GM21526 (cell line): ENCODE data around the gene NAXE.
"Not testable (repeated sequence)": the region's sequence is repeated elsewhere in the genome, so short reads cannot be mapped to it uniquely, and the experiment has no call there.

Experiments used
- ATAC-seq: cut with Tn5 transposase; IDR thresholded peaks from one replicate; pipeline ENCODE4 v1.9.1; 2021; ENCODE audit warnings: moderate library complexity; ENCODE audit not compliant: unreplicated experiment, low FRiP score

Gene NAXE

DNA sequence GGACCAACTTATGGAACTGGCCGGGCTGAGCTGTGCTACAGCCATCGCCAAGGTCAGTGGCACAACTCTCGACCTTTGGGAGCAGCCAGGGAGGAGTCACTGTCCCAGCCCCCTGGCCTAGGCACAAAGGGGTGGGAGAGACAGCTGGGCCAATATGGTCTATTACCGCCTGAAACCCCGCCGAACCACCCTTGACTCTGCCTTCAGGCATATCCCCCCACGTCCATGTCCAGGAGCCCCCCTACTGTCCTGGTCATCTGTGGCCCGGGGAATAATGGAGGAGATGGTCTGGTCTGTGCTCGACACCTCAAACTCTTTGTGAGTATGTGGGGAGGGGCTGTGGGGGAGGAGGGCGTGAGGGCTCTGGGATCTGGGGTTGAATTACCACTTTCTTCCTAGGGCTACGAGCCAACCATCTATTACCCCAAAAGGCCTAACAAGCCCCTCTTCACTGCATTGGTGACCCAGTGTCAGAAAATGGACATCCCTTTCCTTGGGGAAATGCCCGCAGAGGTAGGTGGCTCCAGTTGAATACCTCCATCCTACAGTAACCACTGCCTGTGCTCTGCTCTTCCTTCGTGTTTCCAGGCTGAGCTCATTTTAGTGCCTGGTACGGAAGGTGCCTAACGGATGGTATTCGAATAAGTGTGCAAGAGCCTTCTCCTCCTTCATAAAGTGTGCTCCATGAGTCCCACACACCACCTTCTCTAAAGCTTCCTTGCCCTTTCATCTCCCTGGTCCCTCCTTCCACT lies 758 bp downstream of the NAXE start:
- ATAC-seq: no peak

DNA sequence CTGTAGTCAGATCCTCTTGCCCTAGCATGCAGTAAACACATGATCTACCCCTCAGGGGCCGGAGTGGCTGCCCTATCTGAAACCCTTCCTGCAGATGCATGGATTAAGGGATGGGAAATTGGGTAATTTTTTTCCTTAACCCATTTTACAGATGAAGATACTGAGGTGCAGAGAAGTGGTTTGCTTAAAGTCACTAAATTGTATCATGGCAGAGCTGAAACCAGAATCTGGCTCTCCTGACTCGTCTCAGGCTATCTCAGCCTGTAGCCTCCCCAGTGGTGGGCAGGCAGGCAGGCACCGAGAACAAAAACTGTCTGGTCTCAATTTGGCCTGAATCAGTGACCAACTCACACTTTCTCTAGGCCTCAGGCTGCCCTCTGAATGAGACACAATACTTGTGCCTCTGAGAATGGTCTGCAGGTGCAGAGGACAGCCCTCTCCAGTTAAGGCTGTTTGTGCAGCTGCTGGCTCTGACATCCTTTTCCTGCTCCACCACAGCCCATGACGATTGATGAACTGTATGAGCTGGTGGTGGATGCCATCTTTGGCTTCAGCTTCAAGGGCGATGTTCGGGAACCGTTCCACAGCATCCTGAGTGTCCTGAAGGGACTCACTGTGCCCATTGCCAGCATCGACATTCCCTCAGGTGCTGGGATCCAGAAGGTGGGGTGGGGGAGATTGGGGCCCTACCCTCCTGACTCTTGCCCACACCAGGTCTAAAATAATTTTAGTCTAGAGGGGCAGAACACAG lies 1.5 kb downstream of the NAXE start:
- no peak for ATAC-seq

DNA sequence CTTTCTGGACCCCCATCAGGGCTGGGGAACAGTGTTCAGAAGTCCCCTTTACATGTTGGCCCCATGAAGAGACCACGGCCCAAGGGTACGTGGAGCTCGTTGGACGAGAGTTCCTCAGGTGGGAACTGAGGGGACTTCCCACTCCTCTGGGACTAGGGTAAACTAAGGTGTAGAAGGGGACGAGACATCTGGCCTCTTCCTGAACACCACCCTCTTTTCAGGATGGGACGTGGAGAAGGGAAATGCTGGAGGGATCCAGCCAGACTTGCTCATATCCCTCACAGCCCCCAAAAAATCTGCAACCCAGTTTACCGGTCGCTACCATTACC lies 2.0 kb downstream of the NAXE start:
- ATAC-seq: no peak

DNA sequence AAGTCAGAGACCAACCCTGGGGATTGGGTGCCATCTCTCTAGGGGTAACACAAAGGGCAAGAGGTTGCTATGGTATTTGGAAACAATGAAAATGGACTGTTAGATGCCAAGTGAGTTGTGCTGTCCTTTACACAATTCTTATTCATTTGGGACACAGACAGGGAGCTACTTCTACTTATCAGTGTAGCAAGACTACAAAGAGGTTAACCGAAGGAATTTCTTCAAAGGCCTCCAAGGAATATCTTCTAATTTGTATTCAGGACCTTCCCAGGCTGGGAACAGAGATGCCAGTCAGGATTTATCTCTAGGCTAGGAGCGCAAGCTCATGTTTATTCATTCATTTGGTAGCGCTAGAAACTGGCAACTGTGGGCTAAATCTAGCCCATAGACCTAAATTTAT lies 2.6 kb downstream of the NAXE start:
- no peak for ATAC-seq

DNA sequence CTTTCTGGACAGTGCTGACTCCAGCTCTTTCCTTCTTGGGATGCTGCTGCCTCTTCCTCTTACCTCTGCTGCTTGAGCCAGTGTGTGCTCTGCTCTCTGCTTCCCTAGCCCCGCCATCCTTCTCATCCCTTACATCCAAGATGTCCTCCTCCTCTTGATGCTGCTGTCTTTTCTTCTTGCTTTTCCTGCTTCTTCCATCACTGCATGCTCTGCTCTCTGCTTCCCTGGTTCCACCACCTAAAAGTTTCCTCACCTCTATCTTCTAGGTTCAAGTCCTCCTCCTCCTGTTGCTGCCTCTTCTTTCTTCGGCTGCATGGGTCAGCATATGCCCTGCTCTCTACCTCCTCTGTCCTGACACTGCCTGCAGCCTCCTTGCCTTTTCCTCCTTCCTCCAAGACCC lies 3.4 kb downstream of the NAXE start:
- ATAC-seq: no peak

DNA sequence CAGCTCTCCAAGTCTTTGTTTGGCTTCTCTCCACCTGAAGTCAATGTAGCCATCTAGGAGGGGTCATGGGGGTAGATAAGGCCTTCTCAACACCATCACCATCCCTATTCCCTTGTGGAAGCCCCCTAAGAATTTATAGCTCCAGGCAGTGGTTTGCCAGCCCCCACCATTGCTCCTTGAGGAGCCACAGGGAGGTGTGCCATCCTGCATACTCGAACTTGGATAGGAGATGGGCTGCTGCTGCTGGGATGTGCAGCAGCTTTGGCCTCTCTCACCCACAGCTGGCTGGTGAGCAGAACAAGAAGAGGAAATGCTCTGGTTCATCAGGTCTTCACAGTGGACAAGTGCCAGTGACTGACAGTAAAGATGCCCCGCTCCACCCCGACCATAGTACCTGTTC lies 4.8 kb downstream of the NAXE start:
- ATAC-seq: no peak

DNA sequence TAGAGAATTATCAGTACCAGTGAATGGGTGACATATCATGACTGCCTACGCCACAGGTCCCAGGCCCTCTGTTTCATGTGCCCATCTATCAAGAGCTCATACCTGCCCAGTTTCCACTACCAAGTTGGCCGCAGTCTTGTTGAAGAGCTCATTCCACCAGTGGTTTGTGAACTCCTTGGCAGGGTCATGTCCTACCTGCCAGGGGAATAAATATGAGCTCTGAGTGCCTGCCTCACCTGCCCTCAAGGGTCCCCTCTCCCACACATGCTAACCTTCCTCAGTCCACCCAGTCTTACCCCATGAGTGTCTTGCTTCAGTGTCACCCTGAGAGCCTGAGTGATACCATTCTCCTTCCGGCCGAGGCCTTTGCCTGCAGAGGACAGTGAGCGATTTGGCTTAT lies 6.5 kb downstream of the NAXE start:
- ATAC-seq: no peak

DNA sequence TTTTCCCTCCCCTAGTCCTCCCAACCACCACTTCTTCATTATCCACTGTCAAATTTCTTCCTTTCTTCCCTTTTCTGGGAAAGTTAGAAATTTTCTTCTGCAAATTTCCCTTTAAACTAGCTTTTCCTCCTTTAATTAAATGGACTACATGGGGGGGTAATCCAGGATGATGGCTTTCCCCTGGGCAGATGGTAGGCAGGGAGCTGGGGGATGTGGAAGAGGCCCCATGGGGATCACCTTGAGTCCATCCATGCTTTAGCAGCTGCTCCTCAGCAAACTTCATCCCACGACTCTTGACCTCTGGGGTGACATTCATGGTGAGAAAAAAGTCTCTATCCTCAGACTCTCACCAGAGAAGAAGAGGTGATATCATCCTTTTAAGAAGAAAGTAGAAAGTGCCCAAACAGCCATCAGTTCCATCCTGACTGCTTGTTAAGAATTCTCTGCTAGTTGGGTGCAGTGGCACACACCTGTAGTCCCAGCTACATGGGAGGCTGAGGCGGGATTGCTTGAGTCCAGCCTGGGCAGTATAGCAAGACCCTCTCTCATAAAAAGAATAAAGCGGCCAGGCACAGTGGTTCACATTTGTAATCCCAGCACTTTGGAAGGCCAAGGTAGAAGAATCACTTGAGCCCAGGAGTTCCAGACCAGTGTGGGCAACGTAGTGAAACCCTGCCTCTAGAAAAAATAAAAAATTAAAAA lies 7.3 kb downstream of the NAXE start:
- ATAC-seq: no peak

DNA sequence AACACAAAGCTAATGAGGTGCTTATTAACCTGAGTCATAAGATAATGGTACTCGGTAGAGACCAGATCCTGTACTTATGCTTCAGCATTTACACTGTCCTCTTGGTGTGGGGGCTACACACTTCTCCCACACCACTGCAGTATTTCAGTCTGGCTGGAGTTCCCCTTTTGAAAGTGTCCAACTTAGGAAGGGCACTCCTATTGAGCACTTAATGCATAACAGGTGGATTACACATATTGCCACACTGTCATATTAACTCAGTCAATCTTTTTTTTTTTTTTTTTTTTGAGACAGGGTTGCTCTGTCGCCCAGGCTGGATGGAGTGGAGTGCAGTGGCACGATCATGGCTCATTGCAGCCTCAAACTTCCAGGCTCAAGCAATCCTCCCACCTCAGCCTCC lies 8.2 kb downstream of the NAXE start:
- ATAC-seq: no peak

DNA sequence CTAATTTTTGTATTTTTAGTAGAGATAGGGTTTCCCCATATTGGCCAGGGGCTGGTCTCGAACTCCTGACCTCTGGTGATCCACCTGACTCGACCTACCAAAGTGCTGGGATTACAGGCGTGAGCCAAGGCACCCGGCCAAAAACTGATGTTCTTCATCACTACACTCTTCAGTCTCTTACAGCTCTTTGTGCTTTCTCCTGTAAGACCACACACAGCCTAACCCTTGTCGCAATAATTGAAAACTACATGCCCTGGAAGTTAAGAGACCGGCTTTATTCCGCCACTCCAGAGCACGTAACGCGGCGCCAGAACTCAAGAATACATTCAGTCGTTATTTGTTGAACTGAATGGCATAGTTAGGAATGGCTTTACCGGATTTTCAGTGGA lies 9.2 kb downstream of the NAXE start:
- no peak for ATAC-seq

DNA sequence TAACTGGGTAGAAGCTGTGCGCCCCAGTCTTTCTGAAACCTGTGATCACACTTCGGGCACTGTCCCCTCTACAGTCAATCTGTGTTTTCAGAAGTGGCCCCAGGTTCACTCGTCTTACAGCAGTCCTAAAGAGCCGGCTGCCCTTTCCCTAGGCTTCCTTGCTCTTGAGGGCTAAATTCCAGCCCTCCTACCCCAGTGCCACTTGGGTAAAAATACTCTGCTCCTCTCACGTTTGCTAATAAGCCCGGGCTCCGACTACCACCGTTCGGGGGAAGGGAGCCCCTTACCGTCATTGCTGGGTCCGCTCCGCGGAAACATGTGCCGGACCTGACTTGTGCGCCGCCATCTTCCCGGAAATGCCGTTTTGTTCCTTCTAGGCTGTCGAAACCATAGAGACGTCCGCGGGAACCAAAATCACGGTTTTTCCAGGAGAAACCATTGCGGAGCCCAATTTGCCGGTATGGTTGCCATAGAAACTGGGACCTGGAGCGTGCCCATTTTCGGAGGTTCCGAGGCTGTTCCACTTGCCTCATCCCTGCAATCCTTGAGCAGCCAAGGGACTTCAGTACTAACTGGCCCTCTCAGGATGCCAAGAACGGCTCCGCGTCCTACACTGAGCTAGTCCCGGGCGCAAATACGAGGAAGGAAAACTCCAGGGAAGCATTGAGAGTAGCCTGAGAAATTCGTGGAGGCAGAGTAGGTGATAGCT lies 9.7 kb downstream of the NAXE start, which contains the start of gene GPATCH4:
GPATCH4 (minus strand) TSS at position 358 of the 709 bp plus-strand sequence.
- ATAC-seq: no peak

DNA sequence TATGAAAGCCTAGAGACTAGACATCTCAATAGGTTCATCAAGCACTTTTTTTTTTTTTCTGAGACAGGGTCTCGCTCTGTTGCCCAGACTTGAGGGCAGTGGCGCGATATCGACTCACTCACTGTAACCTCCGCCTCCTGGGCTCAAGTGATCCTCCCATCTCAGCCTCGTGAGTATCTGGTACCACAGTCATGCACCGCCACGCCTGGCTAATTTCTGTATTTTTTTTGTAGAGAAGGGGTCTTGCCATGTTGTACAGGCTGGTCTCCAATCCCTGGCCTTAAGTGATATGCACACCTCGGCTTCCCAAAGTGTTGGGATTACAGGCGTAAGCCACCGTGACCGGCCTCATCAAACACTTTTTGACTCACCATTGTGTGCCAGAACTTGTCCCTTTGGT lies 10.3 kb downstream of the NAXE start:
- no peak for ATAC-seq

DNA sequence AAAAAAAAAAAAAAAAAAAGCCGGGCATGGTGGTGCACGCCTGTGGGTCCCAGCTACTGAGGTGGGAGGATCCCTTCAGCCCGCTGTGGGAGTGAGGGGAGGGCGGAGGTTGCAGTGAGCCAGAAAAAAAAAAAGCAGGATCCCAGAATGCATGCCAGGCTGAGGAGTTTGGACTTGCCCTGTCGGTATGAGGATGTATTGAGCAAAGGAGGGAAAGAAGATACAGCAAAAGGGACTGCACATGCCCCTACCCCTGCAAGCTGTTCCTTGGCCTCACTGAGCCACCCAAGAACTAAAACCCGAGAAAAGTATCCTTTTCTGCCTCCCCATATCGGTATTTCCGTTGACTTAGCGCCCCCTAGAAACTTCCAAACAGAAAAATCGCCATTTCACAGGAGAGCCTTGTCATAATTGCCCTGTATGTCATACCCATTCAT lies 11.0 kb downstream of the NAXE start:
- ATAC-seq: no peak

DNA sequence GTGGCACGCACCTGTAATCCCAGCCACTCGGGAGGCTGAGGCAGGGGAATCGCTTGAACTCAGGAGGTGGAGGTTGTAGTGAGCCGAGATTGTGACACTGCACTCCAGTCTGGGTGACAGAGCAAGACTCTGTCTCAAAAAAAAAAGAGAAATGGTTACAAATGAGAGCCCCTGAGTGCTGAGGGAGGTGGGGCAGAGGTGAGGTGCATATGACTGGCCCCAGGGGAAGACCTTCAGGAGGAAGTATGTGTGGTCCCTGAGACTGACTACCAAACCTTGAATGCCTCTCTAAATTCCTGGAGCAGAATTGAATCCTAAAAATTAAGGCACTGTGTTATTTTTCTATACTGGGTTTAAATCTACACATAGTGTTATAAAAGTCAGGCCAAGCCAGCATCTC lies 15.8 kb downstream of the NAXE start:
- ATAC-seq: not testable (repeated sequence)

DNA sequence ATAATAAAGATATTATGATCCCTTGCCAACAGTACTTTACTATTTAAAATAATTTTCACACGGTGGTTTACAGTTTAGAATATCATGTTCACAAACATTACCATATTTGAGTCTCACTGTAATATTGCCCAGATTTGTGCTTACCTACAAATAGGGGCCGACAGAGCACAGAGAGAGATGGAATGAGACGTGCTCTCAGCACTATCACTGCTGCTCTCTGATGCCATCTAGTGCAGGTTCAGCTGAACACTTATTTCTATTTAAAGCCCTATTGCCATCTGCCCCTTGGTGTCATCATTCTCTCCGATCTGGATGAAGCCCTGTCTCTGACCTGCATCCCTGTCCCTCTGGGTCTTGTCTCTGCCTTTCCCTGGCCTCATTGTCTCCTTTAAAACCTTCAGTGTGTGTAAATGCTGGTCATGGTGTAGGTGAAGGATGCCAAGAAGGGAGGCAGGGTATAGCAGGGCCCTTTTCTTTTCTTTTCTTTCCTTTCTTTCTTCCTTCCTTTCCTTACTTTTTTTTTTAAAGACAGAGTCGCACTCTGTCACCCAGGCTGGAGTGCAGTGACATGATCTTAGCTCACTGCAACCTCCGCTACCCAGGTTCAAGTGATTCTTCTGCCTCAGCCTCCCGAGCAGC lies 16.6 kb downstream of the NAXE start:
- ATAC-seq: peak; percentile 55

DNA sequence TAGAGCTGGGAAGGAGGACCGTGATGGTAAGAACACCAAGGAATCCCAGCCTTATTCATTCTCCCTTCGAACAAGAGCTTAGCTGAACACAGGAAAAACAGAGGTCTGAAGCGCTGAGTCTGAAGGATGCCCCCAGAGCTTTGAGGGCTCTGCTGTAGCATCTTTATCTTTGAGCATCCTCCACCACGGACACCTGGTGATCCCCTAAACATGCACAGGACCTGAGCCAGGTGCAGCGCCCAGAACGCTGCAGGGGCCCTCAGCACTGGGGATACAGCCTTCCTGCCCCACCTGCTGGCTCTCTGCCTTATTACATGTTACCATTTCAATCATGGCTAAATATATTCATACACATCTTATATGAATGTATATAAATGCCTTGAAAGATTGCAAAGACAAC lies 17.4 kb downstream of the NAXE start:
- no peak for ATAC-seq

DNA sequence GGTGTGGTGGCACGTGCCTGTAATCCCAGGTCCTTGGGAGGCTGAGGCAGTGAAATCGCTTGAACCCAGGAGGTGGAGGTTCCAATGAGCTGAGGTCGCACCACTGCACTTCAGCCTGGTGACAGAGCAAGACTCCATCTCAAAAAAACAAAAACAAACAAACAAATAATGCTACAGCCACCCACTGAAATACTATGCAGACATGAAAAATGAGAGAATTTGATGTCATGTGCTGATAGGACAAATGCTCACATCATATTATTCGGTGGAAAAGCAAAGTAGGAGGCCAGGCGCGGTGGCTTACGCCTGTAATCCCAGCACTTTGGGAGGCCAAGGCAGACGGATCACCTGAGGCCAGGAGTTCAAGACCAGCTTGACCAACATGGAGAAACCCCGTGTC lies 18.5 kb downstream of the NAXE start:
- ATAC-seq: not testable (repeated sequence)

DNA sequence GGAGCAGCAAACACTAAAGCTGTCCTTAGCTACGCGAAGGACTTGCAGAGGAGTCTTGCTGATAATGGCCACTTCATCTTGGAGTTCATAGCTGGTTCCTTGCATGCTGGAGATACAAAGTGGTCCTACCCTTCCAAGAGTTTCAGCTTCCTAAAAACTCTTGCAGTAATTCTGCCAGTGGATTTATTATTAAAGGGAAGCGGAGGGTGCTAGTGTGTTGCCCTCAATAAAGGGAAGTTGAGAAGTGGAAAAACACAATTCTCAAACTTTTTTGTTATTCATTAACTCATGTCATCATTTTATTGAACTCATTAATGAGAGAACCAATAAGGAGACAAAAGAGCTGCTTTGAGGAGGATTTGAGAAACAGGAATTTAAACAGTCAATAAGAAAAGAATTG lies 21.1 kb downstream of the NAXE start:
- no peak for ATAC-seq

DNA sequence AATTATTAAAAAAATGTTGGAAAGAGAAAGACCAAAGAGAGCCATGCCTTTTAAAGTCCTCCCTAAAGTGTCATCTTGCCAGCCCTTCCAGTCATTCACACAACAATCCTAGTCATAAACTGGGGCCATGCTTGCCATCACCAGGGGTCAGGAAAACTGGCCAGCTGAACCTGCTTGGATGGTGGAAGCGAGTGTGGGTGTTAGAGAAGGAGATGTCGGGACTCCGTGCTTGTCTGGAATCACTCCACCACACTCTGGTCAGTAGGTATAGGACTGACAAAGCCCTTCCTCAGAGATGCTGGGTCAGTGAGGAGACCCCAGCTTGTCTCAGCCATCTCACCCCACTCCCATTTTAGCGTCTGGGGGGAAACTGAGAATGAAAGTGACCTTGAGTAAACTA lies 24.4 kb downstream of the NAXE start:
- no peak for ATAC-seq

DNA sequence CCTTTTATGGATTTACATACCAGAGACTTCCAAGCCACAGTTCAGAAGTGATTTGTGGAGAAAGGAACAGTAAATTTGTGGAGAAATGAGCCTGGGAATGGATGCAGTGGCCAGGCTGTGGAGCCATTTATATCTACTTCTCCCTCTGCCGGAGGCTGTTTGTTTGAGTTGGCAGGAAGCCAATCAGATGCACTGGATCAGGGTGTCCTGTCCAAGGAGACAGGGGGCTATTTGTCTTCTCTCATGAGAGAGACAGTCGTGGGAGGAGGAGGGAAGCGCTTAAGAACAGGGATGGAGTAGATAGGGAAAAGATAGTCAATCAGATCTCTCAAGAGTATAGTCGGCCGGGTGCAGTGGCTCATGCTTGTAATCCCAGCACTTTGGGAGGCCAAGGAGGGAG lies 24.9 kb downstream of the NAXE start:
- ATAC-seq: no peak
